ENCODE data around the gene ZGRF1. TPM values are rescaled to one million over a fixed set of nuclear protein-coding genes. Genes with fewer than 3 reads are reported as not detected.
"Not testable (repeated sequence)": the region's sequence is repeated elsewhere in the genome, so short reads cannot be mapped to it uniquely, and the experiment has no call there.

The ZGRF1 gene
- total and polyA plus RNA-seq, 2 donors (not counting 3 experiments of a cell fraction or from before 2014, with no cell fraction given) = 2.4 to 14.4 TPM

GRCh38 chr4:112557676-112558411 lies 78.9 kb downstream of the ZGRF1 start:
- TF ChIP-seq POLR2AphosphoS5 (IDR thresholded peaks at IDR 0.05; ENCODE audit: insufficient read depth, low read depth, low read length) (no peak), JUN (IDR thresholded peaks at IDR 0.05; ENCODE audit: borderline replicate concordance, insufficient read depth, insufficient read length, low read depth) (no peak), GATA2 (IDR thresholded peaks at IDR 0.05; ENCODE audit: insufficient read depth, insufficient read length, low read depth, low read length) (no peak), EZH2 (IDR thresholded peaks at IDR 0.05; ENCODE audit: borderline replicate concordance, low read depth, low read length, severe bottlenecking) (no peak), MAX (IDR thresholded peaks at IDR 0.05; ENCODE audit: insufficient read depth, insufficient read length) (no peak), FOS (IDR thresholded peaks at IDR 0.05; ENCODE audit: borderline replicate concordance, insufficient read depth, low read length) (no peak), MYC (IDR thresholded peaks at IDR 0.05; ENCODE audit: low read depth, low read length) (no peak), CTCF (IDR thresholded peaks at IDR 0.05; ENCODE audit: extremely low read depth in 1 of 2, insufficient read depth in 1 of 2, low read depth in 1 of 2, low read length in 2 of 2) (no peak), POLR2A (IDR thresholded peaks at IDR 0.05; ENCODE audit: low read depth, low read length) (no peak)
- Histone ChIP-seq H2AFZ (ENCODE audit: low read depth, low read length) (no peak overlapping the region), H3K79me2 (ENCODE audit: control insufficient read depth, insufficient read depth, low read length) (no peaks in the 10 kb centered on the region), H3K9me3 (replicated peaks; ENCODE audit: control insufficient read depth, insufficient read depth, low read length) (no peaks in the 10 kb centered on the region), H3K36me3 (ENCODE audit: control insufficient read depth in 2 of 2, extremely low read depth in 1 of 2, insufficient read depth in 2 of 2, low read length in 2 of 2) (no peaks in the 10 kb centered on the region), H3K4me2 (ENCODE audit: insufficient read depth, low read length) (no peak overlapping the region), H3K27me3 (ENCODE audit: control insufficient read depth in 2 of 2, insufficient read depth in 2 of 2, low read length in 2 of 2) (no peaks in the 10 kb centered on the region), H4K20me1 (replicated peaks; ENCODE audit: control insufficient read depth, extremely low read depth, insufficient read depth, low read length) (no peaks in the 10 kb centered on the region), H3K27ac (ENCODE audit: insufficient read depth, low read depth, low read length) (no peak overlapping the region), H3K4me1 (ENCODE audit: control insufficient read depth, extremely low read depth, insufficient read depth, low read length) (no peaks in the 10 kb centered on the region), H3K4me3 (replicated peaks in 1 of 3; ENCODE audit: insufficient read depth in 1 of 3, low read depth in 1 of 3, low read length in 3 of 3) (no peak overlapping the region), H3K9me1 (replicated peaks; ENCODE audit: control insufficient read depth, extremely low read depth, insufficient read depth, low read length) (no peaks in the 10 kb centered on the region), H3K9ac (replicated peaks; ENCODE audit: extremely low read depth, insufficient read depth, low read length) (no peak overlapping the region)
- FAIRE-seq (no peak), DNase-seq (ENCODE audit: low read depth, low spot score) (no peak)
- no TSS peak for BruUV-seq (replicated peaks)
- intact Hi-C loops (cut with micrococcal nuclease) = no loop called here
- ChIA-PET CTCF (no interaction called here), POLR2A (no interaction called here)
- dilution Hi-C loops (cut with MboI; ENCODE audit: extremely low pct_ligation_motif_present, low sequenced_read_pairs) = no loop called here

- H3K4me1 ChIP-seq (ENCODE audit: control insufficient read depth, extremely low read depth, insufficient read depth, low read length); H3K27ac ChIP-seq (ENCODE audit: insufficient read depth, low read depth, low read length); H3K9me1 ChIP-seq (replicated peaks; ENCODE audit: control insufficient read depth, extremely low read depth, insufficient read depth, low read length); H3K36me3 ChIP-seq (ENCODE audit: control insufficient read depth in 2 of 2, extremely low read depth in 1 of 2, insufficient read depth in 2 of 2, low read length in 2 of 2); FAIRE-seq; H3K9ac ChIP-seq (replicated peaks; ENCODE audit: extremely low read depth, insufficient read depth, low read length); CTCF ChIA-PET; H3K4me2 ChIP-seq (ENCODE audit: insufficient read depth, low read length); DNase-seq (ENCODE audit: low read depth, low spot score); intact Hi-C loops (cut with micrococcal nuclease); H2AFZ ChIP-seq (ENCODE audit: low read depth, low read length); H3K27me3 ChIP-seq (ENCODE audit: control insufficient read depth in 2 of 2, insufficient read depth in 2 of 2, low read length in 2 of 2); H4K20me1 ChIP-seq (replicated peaks; ENCODE audit: control insufficient read depth, extremely low read depth, insufficient read depth, low read length); H3K4me3 ChIP-seq (replicated peaks in 1 of 3; ENCODE audit: insufficient read depth in 1 of 3, low read depth in 1 of 3, low read length in 3 of 3); POLR2A ChIA-PET; BruUV-seq (replicated peaks); H3K79me2 ChIP-seq (ENCODE audit: control insufficient read depth, insufficient read depth, low read length); H3K9me3 ChIP-seq (replicated peaks; ENCODE audit: control insufficient read depth, insufficient read depth, low read length); dilution Hi-C loops (cut with MboI; ENCODE audit: extremely low pct_ligation_motif_present, low sequenced_read_pairs): not testable (repeated sequence)
Observed at GRCh38 chr4:112554271-112554670, 82.4 kb downstream of the ZGRF1 start.

All from endothelial cell of umbilical vein (primary cell).